Tibial artery (tissue), 4 donors: ENCODE results near the gene ADAM10.
A peak's percentile ranks its signal among the peaks of the same experiment; 100 is the strongest.

Experiments
- DNase-seq, 2 donors: peaks; one replicate each; pipeline ENCODE4 v3.0.0-alpha.2; 2019
- H3K27ac ChIP-seq, 2 donors: fragments of 200-600 bp; sonication (generic) in 1 of 2; 1 replicate in 1 of 2; 2 replicates in 1 of 2; pipeline ENCODE4 v1.5.1; 2018 to 2019; ENCODE audit warnings: mild to moderate bottlenecking in 1 of 2
- H3K27me3 ChIP-seq, 2 donors: fragments of 200-600 bp; sonication (generic) in 1 of 2; one replicate each; pipeline versions ENCODE4 v1.5.1 to v1.6.0; 2016 to 2019
- H3K36me3 ChIP-seq, 3 donors: fragments of 200-600 bp; sonication (generic) in 2 of 3; one replicate each; pipeline ENCODE4 v1.5.1; 2016 to 2019; ENCODE audit warnings: mild to moderate bottlenecking in 2 of 3
- H3K4me1 ChIP-seq, 4 donors: fragments of 200-600 bp; sonication (generic) in 2 of 4; 1 replicate in 3 of 4; 2 replicates in 1 of 4; pipeline ENCODE4 v1.5.1; 2016 to 2019
- H3K4me3 ChIP-seq, 2 donors: fragments of 200-600 bp; sonication (generic) in 1 of 2; 1 replicate in 1 of 2; 2 replicates in 1 of 2; pipeline ENCODE4 v1.5.1; 2018 to 2019; ENCODE audit warnings: mild to moderate bottlenecking in 2 of 2
- H3K9me3 ChIP-seq, 3 donors: fragments of 200-600 bp; sonication (generic) in 1 of 3; one replicate each; pipeline ENCODE4 v1.5.1; 2016 to 2019
- CTCF ChIP-seq, 2 experiments: fragments of 200-600 bp in 1 of 2; fragments of 450-650 bp in 1 of 2; IDR thresholded peaks; one replicate each; pipeline ENCODE4 v1.5.1; 2017 to 2019; ENCODE audit warnings: antibody characterized with exemption in 2 of 2, mild to moderate bottlenecking in 1 of 2, moderate library complexity in 1 of 2
- intact Hi-C: fragments of 100-400 bp; cut with DNase I; formaldehyde crosslinking; loops from one replicate; pipeline ENCODE4 v1.15.0; 2023; ENCODE audit warnings: low total_unique reads

ADAM10 gene

GRCh38 chr15:58755350-58755749, 5.8 kb upstream of the ADAM10 start:
- H3K4me3 ChIP-seq: no peak overlapping the region
- intact Hi-C loops: no loop called here

GRCh38 chr15:58752716-58753115, 3.2 kb upstream of the ADAM10 start:
- no peak for DNase-seq
- Histone ChIP-seq H3K4me3 (no peak overlapping the region), H3K4me1 (peaks cover 0 to 7% (median 2%) of the 10 kb centered on the region in 4 donors), H3K27ac (no peak overlapping the region), H3K36me3 (no peaks in the 10 kb centered on the region), H3K9me3 (no peaks in the 10 kb centered on the region), H3K27me3 (no peaks in the 10 kb centered on the region)
- intact Hi-C loops: no loop called here
- no peak for TF ChIP-seq CTCF (IDR thresholded peaks at IDR 0.05)

More at GRCh38 chr15:58755350-58755749, 5.8 kb upstream of the ADAM10 start:
- Histone ChIP-seq H3K27me3 (no peaks in the 10 kb centered on the region), H3K9me3 (no peaks in the 10 kb centered on the region), H3K4me1 (peaks cover 0 to 5% (median 0%) of the 10 kb centered on the region in 4 donors), H3K27ac (no peak overlapping the region), H3K36me3 (no peaks in the 10 kb centered on the region)
- no peak for DNase-seq
- no peak for TF ChIP-seq CTCF (IDR thresholded peaks at IDR 0.05)

GRCh38 chr15:58748852-58749531, 515 bp downstream of the ADAM10 start:
- Histone ChIP-seq H3K27me3 (no peaks in the 10 kb centered on the region), H3K9me3 (no peaks in the 10 kb centered on the region), H3K4me3 (peak overlapping the region; percentile 87 to 97), H3K36me3 (no peaks in the 10 kb centered on the region), H3K4me1 (peaks cover 0 to 42% (median 8%) of the 10 kb centered on the region in 4 donors), H3K27ac (peak overlapping the region; percentile 98 to 99)
- DNase-seq: peak; percentile 53 to 76
- no peak for TF ChIP-seq CTCF (IDR thresholded peaks at IDR 0.05)
- intact Hi-C loops: loop anchor here (1.0 to 10.0 kb wide), 2 partner anchors 22 to 186 kb away; partner anchors contain the start of genes MINDY2 and SLTM

- intact Hi-C loops: loop anchor here (10.0 kb wide), 1 partner anchor 187 kb away; the partner anchor contains the start of gene SLTM
- Histone ChIP-seq H3K9me3 (no peaks in the 10 kb centered on the region), H3K27ac (peak overlapping the region; percentile 98 to 99)
Measured at GRCh38 chr15:58748040-58748851, 1.3 kb downstream of the ADAM10 start.

GRCh38 chr15:58746174-58746573, 3.3 kb downstream of the ADAM10 start:
- no peak overlapping the region for H3K27ac ChIP-seq

More at GRCh38 chr15:58748040-58748851, 1.3 kb downstream of the ADAM10 start:
- no peaks in the 10 kb centered on the region for H3K27me3 ChIP-seq
- peak overlapping the region; percentile 87 to 97 for H3K4me3 ChIP-seq
- no peak for TF ChIP-seq CTCF (IDR thresholded peaks at IDR 0.05)
- DNase-seq: no peak
- H3K4me1 ChIP-seq: peaks cover 0 to 49% (median 9%) of the 10 kb centered on the region in 4 donors
- H3K36me3 ChIP-seq: no peaks in the 10 kb centered on the region

More at GRCh38 chr15:58746174-58746573, 3.3 kb downstream of the ADAM10 start:
- no peaks in the 10 kb centered on the region for H3K9me3 ChIP-seq
- peaks cover 0 to 65% (median 22%) of the 10 kb centered on the region in 4 donors for H3K4me1 ChIP-seq
- no peak overlapping the region for H3K4me3 ChIP-seq
- H3K36me3 ChIP-seq: no peaks in the 10 kb centered on the region
- no peaks in the 10 kb centered on the region for H3K27me3 ChIP-seq
- DNase-seq: no peak
- intact Hi-C loops: loop anchor here (10.0 kb wide), 1 partner anchor 189 kb away; the partner anchor contains the start of gene SLTM
- no peak for TF ChIP-seq CTCF (IDR thresholded peaks at IDR 0.05)
